GM18526 (cell line): ENCODE results near the gene HDDC2.

Experiments
- POLR2A ChIP-seq: IDR thresholded peaks from 3 replicates; pipeline ENCODE4 v1.6.1; 2011; ENCODE audit not compliant: insufficient read length; ENCODE audit errors: extremely low read depth

The HDDC2 gene

DNA sequence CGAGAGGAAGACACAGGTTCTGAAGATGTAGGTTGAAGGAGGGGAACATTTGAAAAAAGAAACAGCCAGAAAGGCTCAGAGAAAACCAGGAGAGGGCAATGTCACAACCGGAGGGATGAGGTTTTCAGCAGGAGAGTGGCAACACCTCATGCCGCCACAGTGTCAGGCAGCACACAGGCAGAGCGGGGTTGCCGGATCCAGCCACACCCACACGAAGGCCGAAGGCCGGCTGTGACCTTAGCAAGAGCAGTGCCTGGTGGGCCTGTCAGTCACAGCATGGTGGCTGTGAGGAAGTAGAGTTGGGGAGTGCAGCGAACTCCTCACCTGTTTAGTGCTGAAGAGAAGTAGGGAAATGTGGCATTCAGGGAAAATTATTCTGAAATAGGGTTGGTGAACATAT, 14.0 kb downstream of the HDDC2 start:
- no peak for TF ChIP-seq POLR2A

DNA sequence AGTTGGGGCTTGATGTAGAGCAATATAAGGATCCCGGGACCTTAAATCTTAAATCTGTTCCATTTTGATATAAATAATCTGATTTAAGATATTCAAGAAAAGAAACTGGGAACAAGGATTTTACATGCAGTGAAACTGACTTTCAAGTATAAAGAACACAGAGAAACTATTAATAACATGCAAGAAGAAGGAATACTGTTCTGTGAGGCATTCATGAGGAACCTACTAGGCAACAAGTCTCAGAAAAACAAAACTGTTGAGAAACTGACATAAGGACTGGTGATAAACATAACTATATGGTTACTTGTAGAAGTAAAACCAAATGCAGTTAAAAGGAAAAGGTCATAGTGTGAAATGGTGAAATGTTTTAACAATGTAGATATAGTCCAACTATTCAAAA, 15.8 kb downstream of the HDDC2 start:
- no peak for TF ChIP-seq POLR2A

DNA sequence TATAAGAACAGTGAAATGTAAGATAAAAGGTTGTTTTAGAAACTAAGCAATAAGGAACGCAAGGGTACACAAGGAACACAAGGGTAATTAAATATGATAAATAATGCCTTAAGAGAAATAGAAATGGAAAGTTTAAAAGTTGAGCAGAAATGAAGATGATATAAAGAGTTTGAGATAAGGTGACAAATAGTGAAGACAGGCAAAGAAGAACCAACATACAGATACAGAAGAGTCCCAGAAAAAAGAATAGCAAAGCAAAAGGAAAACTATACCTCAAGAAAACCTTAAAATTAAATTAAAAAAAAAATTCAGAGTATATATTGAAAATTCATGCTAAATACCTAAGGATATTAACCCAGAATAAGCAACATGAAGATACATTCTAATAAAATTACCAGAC, 16.4 kb downstream of the HDDC2 start:
- TF ChIP-seq POLR2A: no peak

- TF ChIP-seq POLR2A: no peak
These were observed 21.8 kb downstream of the HDDC2 start for GRCh38 chr6:125279961-125280360.

DNA sequence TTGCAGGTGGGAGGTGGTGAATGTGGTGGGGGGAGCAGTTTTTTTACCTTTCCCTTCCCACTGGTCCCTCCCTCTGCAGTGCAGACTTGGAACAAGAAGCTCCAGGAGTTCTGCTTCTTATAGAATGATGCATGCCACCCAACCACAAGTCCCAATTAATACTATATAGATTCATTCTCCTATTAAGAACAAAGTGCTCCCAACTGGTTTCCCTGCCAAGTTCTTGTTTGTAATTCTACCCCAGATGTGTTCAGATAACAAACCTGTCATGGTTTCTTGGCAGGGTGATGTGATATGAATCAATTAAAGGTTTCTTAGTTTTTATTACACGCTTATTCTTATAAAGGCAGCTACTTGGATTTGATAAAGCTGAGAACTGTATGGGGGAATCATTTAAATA, 23.9 kb downstream of the HDDC2 start:
- no peak for TF ChIP-seq POLR2A

- no peak for TF ChIP-seq POLR2A
These were observed 26.0 kb downstream of the HDDC2 start for GRCh38 chr6:125275779-125276178.

- no peak for TF ChIP-seq POLR2A
These were observed 26.8 kb downstream of the HDDC2 start for GRCh38 chr6:125274935-125275334.

DNA sequence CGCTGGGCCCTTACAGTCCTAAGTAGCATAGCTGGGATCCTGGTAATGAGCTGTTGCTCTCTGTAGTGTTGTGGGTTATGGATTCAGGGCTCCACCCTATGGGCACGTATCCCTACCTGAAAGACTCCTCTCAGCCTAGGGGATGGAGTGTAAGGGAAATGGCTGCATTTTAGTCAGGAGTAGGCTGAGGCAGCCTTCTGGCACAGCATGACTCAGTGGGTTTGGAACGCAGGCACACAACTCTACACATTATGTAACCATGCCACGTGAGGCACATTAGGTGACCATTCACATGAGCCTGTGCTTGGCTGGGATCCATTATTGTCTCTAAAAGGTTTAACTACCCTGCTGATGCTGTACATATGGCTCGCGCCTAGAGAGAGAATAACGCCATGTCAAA, 27.8 kb downstream of the HDDC2 start:
- no peak for TF ChIP-seq POLR2A

- TF ChIP-seq POLR2A: no peak
These were observed 28.5 kb downstream of the HDDC2 start for GRCh38 chr6:125273251-125273650.

- TF ChIP-seq POLR2A: no peak
These were observed 30.1 kb downstream of the HDDC2 start for GRCh38 chr6:125271486-125272159.

DNA sequence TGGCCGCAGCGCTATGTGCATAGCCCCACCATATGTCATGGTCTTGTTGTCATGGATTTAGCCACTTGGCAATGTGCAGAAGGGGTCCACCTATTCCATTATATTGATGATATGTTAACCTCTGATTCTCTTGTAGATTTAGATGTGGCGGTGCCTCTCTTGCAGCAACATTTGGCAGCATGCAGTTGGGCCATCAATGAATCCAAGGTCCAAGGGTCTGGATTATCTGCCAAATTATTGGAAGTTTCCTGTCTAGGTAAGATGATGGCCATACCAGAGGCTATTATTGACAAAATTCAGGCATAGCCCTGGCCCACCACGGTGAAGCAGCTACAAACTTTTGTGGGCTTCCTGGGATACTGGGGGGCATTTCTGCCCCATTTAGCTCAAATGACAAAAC, 31.4 kb downstream of the HDDC2 start:
- no peak for TF ChIP-seq POLR2A

DNA sequence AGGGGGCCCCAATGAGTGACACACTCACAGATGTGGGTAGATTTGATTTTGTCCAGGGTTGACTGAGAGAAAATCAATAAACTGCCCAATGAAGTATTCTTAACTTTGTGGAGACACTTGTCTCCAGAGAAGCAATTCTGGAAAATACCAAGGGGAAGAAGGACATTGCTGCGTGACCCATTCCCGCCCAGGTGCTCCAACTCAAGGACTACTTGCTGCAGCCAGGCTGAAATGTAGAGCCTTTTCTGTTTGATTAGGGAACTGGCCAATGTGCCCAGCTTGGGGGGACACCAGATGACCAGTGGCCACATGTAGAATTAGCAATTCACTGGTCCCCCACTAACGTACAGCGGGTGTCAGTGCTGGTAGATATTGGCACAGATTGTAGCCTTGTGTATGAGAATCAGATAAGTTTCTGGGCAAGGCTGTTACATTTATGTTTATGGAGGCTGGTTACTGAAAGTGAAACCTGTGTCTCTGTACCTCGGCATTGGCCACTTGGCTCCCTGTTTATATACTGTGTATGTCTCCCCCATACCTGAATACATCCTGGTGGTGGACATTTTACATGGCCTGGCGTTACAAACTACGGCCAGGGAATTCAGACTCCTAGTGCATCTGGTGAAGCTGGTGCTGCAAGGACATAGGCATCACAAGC, 32.3 kb downstream of the HDDC2 start:
- no peak for TF ChIP-seq POLR2A

DNA sequence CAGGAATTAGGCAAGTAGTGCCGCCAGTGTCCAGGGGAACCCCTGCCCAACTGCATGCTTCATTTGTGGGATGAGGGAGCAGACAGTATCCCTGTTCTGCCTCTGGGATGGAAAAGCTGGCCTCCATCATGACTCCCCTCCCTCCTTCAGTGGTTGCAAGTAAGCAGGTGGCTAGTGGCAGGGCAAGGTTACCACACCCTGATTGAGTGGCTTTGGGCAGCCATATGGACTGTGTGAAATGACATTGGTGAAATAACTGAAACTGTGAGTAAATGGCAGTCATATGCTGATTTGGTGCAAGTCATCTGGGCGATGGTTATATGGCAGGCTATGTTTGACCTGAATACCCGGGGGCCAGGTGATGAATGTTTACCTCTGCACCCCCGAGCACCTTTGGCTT, 33.0 kb downstream of the HDDC2 start:
- TF ChIP-seq POLR2A: no peak

DNA sequence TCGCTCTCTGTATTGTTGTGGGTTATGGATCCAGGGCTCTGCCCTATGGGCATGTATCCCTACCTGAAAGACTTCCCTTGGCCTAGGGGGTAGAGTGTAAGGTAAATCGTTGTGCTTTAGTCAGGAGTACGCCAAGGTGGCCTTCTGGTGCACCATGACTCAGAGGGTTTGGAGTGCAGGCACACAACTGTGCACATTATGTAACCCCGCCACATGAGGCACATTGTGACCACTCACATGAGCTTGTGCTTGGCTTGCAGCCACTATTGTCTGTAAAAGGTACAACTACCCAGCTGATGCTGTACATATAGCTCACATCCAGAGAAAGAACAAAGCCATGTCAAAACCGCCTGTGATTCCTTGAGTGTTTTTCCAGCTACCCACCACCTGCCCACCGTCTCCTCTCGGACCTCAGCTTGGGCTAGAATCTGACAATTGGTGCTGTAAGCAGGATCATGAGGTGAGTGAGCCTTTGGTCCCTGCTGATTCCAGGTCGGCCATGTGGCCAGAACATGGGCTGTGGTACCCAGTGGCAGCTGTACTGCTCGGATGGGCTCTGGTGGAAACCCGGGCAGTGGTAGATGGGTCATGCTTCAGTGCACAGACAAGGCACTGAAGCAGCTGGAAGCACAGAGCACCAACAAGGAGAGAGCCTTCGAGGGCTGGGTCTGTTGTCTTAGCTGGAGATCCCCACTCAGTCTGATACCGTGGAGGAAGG, 33.8 kb downstream of the HDDC2 start:
- TF ChIP-seq POLR2A: no peak

DNA sequence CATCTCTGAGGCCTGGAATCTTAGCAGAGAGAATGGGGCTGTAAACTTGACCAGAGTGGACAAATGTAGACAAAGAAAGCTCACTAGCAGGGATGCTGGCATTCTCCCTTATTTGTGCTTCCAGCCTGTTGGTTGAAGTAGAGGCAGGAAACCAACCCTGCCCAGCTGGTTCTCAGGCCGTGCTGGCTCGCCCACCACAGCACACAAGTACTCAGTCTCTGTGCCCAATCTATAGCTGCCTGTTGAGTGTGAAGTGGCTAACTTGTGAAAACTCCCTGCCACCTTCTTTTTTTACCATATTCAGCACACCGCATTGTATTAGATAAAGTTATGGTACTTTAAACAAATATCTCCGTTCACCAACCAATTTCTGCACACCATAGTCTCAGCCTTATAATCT, 37.3 kb downstream of the HDDC2 start:
- no peak for TF ChIP-seq POLR2A
